Rectal smooth muscle tissue (tissue), 1 donor: ENCODE data around the gene CDC73.

Source experiments
- H3K27ac ChIP-seq: one replicate; pipeline ENCODE4 v1.7.0; 2013; ENCODE audit warnings: low read depth, low read length, inconsistent platforms
- H3K27me3 ChIP-seq: one replicate; pipeline ENCODE4 v1.7.0; 2013; ENCODE audit warnings: low read length; ENCODE audit not compliant: control insufficient read depth, insufficient read depth
- H3K36me3 ChIP-seq: one replicate; pipeline ENCODE4 v1.7.0; 2013; ENCODE audit warnings: low read length; ENCODE audit not compliant: control insufficient read depth, insufficient read depth
- H3K4me1 ChIP-seq: one replicate; pipeline ENCODE4 v1.7.0; 2013; ENCODE audit warnings: low read length; ENCODE audit not compliant: control insufficient read depth, insufficient read depth
- H3K4me3 ChIP-seq: one replicate; pipeline ENCODE4 v1.7.0; 2013; ENCODE audit warnings: low read length
- H3K9ac ChIP-seq: one replicate; pipeline ENCODE4 v1.7.0; 2013; ENCODE audit warnings: low read length

The CDC73 gene

GRCh38 chr1:193118194-193118593 is 3.6 kb upstream of the CDC73 start:
- Histone ChIP-seq H3K36me3 (no peaks in the 10 kb centered on the region), H3K4me3 (no peak overlapping the region), H3K27ac (no peak overlapping the region), H3K27me3 (no peaks in the 10 kb centered on the region), H3K9ac (no peak overlapping the region), H3K4me1 (peaks cover 4% of the 10 kb centered on the region)

- no peak overlapping the region for H3K4me3 ChIP-seq
- no peaks in the 10 kb centered on the region for H3K27me3 ChIP-seq
- H3K4me1 ChIP-seq = peaks cover 4% of the 10 kb centered on the region
- H3K27ac ChIP-seq = no peak overlapping the region
- no peaks in the 10 kb centered on the region for H3K36me3 ChIP-seq
- H3K9ac ChIP-seq = no peak overlapping the region
These were observed 2.8 kb upstream of the CDC73 start for GRCh38 chr1:193118803-193119730.

GRCh38 chr1:193120604-193121166 is 1.1 kb upstream of the CDC73 start:
- Histone ChIP-seq H3K4me1 (peaks cover 7% of the 10 kb centered on the region), H3K27me3 (no peaks in the 10 kb centered on the region), H3K36me3 (no peaks in the 10 kb centered on the region), H3K27ac (no peak overlapping the region), H3K9ac (no peak overlapping the region), H3K4me3 (peak overlapping the region; percentile 80)

GRCh38 chr1:193123751-193124150 is 1.9 kb downstream of the CDC73 start:
- H3K36me3 ChIP-seq = no peaks in the 10 kb centered on the region
- H3K4me3 ChIP-seq = no peak overlapping the region
- H3K27me3 ChIP-seq = no peaks in the 10 kb centered on the region
- no peak overlapping the region for H3K9ac ChIP-seq
- no peak overlapping the region for H3K27ac ChIP-seq
- peaks cover 4% of the 10 kb centered on the region for H3K4me1 ChIP-seq

DNA sequence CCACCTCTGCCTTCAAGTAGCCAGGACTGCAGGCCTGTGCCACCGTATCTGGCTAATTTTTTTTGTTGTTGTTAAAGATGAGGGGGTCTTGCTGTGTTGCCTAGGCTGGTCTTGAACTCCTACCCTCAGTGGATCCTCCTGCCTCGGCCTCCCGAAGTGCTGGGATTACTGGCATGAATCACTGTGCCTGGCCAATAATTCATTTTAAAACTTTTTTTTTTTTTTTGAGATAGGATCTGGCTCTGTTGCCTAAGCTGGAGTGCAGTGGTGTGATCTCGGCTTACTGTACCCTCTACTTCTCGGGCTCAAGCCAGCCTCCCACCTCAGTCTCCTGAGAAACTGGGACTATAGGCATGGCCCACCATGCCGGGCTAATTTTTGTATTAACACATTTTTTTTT is 3.5 kb downstream of the CDC73 start:
- Histone ChIP-seq H3K27me3 (no peaks in the 10 kb centered on the region), H3K36me3 (peaks cover 2% of the 10 kb centered on the region), H3K9ac (no peak overlapping the region), H3K4me3 (no peak overlapping the region), H3K4me1 (peaks cover 4% of the 10 kb centered on the region), H3K27ac (no peak overlapping the region)

DNA sequence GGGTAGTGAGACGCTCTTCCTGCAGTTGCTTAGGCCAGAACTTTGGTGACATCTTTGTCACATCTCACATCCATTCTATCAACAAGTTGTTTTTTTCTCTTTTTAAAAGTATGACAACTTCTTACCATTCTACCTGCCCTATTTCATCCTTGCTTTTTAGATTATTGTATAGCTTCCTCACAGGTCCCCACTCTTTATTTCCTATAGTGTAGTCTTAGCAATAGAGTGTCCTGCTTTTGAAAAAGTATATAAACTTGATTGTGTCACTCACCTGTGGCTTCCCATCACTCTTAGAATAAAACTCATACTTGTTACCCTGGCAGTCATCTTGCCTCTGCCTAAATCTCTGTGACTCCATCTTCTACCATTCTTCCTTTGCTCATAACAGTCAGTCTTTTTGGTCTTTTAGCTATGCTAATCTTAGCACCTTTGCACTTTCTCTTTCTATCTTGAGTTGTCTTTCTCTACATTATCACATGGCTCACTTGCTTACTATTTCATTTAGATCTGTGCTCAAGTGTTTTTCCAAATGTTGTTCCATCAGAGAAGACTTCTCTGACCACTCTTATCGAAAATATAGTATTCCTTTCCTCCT is 9.5 kb downstream of the CDC73 start:
- H3K36me3 ChIP-seq = peaks cover 6% of the 10 kb centered on the region
- no peak overlapping the region for H3K9ac ChIP-seq
- no peaks in the 10 kb centered on the region for H3K27me3 ChIP-seq
- H3K4me3 ChIP-seq = no peak overlapping the region
- no peaks in the 10 kb centered on the region for H3K4me1 ChIP-seq
- no peak overlapping the region for H3K27ac ChIP-seq

DNA sequence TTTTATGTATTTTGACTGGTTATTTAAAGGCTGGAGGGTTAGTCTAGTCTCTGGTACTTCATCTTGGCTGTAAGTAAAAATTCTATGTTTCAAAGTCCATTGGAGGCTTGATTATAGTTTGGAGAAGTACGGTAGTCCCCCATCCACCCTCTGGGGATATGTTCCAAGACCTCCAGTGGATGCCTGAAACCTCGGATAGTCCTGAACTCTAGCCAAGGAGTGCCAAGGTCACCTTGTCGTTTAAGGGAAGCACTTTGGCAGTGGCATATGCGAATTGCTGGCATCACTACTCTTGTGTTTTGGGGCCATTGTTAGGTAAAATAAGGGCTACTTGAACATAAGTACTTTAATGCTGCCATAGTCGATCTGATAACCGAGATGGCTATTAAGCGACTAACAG is 18.4 kb downstream of the CDC73 start:
- Histone ChIP-seq H3K4me1 (no peaks in the 10 kb centered on the region), H3K27me3 (no peaks in the 10 kb centered on the region), H3K9ac (no peak overlapping the region), H3K4me3 (no peak overlapping the region), H3K27ac (no peak overlapping the region), H3K36me3 (peaks cover 9% of the 10 kb centered on the region)

- Histone ChIP-seq H3K4me3 (no peak overlapping the region), H3K27ac (no peak overlapping the region), H3K4me1 (no peaks in the 10 kb centered on the region), H3K36me3 (peaks cover 9% of the 10 kb centered on the region), H3K9ac (no peak overlapping the region), H3K27me3 (no peaks in the 10 kb centered on the region)
These were observed 20.0 kb downstream of the CDC73 start for GRCh38 chr1:193141804-193142203.

- Histone ChIP-seq H3K27me3 (no peaks in the 10 kb centered on the region), H3K36me3 (peaks cover 9% of the 10 kb centered on the region), H3K27ac (no peak overlapping the region), H3K4me3 (no peak overlapping the region), H3K9ac (no peak overlapping the region), H3K4me1 (no peaks in the 10 kb centered on the region)
These were observed 20.6 kb downstream of the CDC73 start for GRCh38 chr1:193142409-193142808.

GRCh38 chr1:193143285-193143684 is 21.5 kb downstream of the CDC73 start:
- H3K27ac ChIP-seq = no peak overlapping the region
- H3K4me1 ChIP-seq = no peaks in the 10 kb centered on the region
- peaks cover 14% of the 10 kb centered on the region for H3K36me3 ChIP-seq
- no peaks in the 10 kb centered on the region for H3K27me3 ChIP-seq
- no peak overlapping the region for H3K9ac ChIP-seq
- no peak overlapping the region for H3K4me3 ChIP-seq

DNA sequence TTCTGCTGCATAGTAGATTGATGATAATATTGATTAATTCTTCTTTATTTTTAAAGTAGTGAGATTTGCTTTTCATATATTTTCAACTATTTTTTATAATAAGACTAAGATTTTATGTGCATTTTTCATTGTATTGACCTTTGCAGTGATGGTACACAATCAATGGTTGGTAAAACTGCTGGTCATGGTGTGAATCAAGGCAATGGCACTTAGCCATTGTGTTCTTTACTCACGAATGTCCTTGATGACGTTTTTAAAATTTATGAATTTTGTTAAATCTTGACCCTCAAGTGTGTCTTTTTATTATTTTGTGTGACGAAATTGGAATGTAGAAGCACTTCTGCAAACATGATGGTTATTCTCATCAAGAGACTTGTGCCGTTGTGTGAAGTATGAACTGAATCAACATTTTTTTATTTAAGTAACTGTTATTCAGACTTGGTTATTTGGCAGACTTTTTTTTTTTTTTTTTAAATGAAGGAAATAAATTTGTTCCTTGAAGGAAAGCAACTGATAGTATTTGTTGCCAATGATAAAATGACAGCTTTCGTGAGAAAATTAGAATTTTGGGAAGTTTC is 22.6 kb downstream of the CDC73 start:
- Histone ChIP-seq H3K36me3 (peaks cover 11% of the 10 kb centered on the region), H3K4me1 (no peaks in the 10 kb centered on the region), H3K4me3 (no peak overlapping the region), H3K27me3 (no peaks in the 10 kb centered on the region), H3K27ac (no peak overlapping the region), H3K9ac (no peak overlapping the region)

DNA sequence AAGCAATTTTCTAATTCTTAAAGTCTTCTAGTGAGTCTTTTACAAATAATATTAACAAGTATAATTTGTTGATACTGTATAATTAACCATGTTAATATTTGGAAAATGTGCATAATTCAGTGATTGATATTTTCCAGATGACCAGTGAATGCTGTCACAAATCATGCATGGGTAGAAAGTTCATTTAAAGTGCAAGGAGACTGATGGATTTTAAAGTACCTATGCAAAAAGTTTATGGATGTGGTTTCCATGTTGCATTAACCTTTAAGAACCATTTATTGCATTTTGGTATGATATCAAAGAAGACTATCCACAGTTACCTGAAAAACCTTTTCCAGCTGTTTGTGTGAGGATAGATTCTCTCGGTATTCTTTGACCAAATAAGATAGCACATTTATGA is 23.2 kb downstream of the CDC73 start:
- Histone ChIP-seq H3K4me1 (no peaks in the 10 kb centered on the region), H3K9ac (no peak overlapping the region), H3K27ac (no peak overlapping the region), H3K36me3 (peaks cover 5% of the 10 kb centered on the region), H3K4me3 (no peak overlapping the region), H3K27me3 (no peaks in the 10 kb centered on the region)
